K562 (cell line): ENCODE data around the gene RTP3.

ENCODE experiments used
- CTCF ChIP-seq, 3 experiments: IDR thresholded peaks in 2 of 3; conservative IDR thresholded peaks in 1 of 3; 2 replicates each; pipeline ENCODE4 v1.5.1; 2011 to 2012; ENCODE audit warnings: low read length in 3 of 3, mild to moderate bottlenecking in 3 of 3, control low read depth in 2 of 3, improper control_type of control experiment in 1 of 3, inconsistent platforms in 1 of 3, low read depth in 1 of 3, mixed read lengths in 1 of 3, moderate library complexity in 1 of 3; ENCODE audit not compliant: insufficient read depth in 2 of 3
- POLR2A ChIP-seq: fragments of 450-650 bp; conservative IDR thresholded peaks from 2 replicates; pipeline ENCODE4 v1.6.1; 2016
- SIN3A ChIP-seq, 2 experiments: fragments of 150-350 bp in 1 of 2; IDR thresholded peaks; 2 replicates each; pipeline ENCODE4 v1.6.1; 2011 to 2016; ENCODE audit warnings: borderline replicate concordance in 2 of 2, low read depth in 2 of 2, low read length in 2 of 2, mild to moderate bottlenecking in 2 of 2, moderate library complexity in 2 of 2; ENCODE audit not compliant: control insufficient read depth in 1 of 2
- ZNF174 ChIP-seq: fragments of 250-450 bp; sonication (Bioruptor Pico); IDR thresholded peaks from 2 replicates; pipeline ENCODE4 v1.4.0; 2020; ENCODE audit warnings: mild to moderate bottlenecking

DNA sequence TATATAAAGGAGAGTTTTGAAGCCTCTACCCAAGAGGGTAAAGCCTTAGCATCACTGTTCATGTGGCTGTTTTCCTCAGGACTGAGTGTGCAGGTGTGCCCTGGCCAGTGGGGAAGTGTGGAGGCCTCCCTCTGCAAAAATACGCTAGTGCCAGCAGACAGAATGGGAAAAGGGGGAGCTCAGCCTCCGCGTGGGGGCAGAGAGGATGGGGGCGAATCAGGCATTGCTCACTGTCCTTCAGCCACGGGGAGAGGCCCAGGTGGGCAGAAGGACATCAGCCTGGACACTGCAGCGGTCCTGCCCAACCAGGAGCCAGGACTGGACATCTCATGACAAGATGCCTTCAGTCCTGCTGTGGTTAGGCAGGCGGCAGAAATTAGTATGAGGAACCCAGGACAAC is 43.2 kb upstream of the RTP3 start:
- TF ChIP-seq SIN3A (IDR thresholded peaks at IDR 0.05; ENCODE audit: borderline replicate concordance in 2 of 2, control insufficient read depth in 1 of 2, low read depth in 2 of 2, low read length in 2 of 2), result no peak
- TF ChIP-seq CTCF (IDR thresholded peaks at IDR 0.05 in 2 of 3, conservative IDR thresholded peaks at IDR 0.05 in 1 of 3; ENCODE audit: insufficient read depth in 2 of 3, low read depth in 1 of 3, low read length in 3 of 3), result no peak
- no peak for TF ChIP-seq ZNF174 (CRISPR knock-in tag)
- no peak for TF ChIP-seq POLR2A
